Measurements from ENCODE around the gene GLRA3.

Gene GLRA3

GRCh38 chr4:174657472-174657871 lies 171.6 kb downstream of the GLRA3 start:
- no peak for DNase-seq (ENCODE audit: low read depth)
- TF ChIP-seq CTCF (IDR thresholded peaks at IDR 0.05; ENCODE audit: insufficient read depth, low read depth, low read length, missing control alignments), result no peak
- no peak overlapping the region for H3K4me3 ChIP-seq (ENCODE audit: low read length)

GRCh38 chr4:174654634-174655033 lies 174.4 kb downstream of the GLRA3 start:
- no peak for TF ChIP-seq CTCF (IDR thresholded peaks at IDR 0.05; ENCODE audit: insufficient read depth, low read depth, low read length, missing control alignments)
- no peak for DNase-seq (ENCODE audit: low read depth)
- no peak overlapping the region for H3K4me3 ChIP-seq (ENCODE audit: low read length)

GRCh38 chr4:174650711-174651355 lies 178.2 kb downstream of the GLRA3 start:
- TF ChIP-seq CTCF (IDR thresholded peaks at IDR 0.05; ENCODE audit: insufficient read depth, low read depth, low read length, missing control alignments), result no peak
- no peak overlapping the region for H3K4me3 ChIP-seq (ENCODE audit: low read length)
- DNase-seq (ENCODE audit: low read depth), result peak; percentile 75

GRCh38 chr4:174648812-174649211 lies 180.2 kb downstream of the GLRA3 start:
- no peak for DNase-seq (ENCODE audit: low read depth)
- no peak overlapping the region for H3K4me3 ChIP-seq (ENCODE audit: low read length)
- TF ChIP-seq CTCF (IDR thresholded peaks at IDR 0.05; ENCODE audit: insufficient read depth, low read depth, low read length, missing control alignments), result no peak

GRCh38 chr4:174646326-174646725 lies 182.7 kb downstream of the GLRA3 start:
- TF ChIP-seq CTCF (IDR thresholded peaks at IDR 0.05; ENCODE audit: insufficient read depth, low read depth, low read length, missing control alignments), result no peak
- no peak for DNase-seq (ENCODE audit: low read depth)

GRCh38 chr4:174640146-174640545 lies 188.9 kb downstream of the GLRA3 start:
- no peak overlapping the region for H3K4me3 ChIP-seq (ENCODE audit: low read length)
- DNase-seq (ENCODE audit: low read depth), result no peak
- no peak for TF ChIP-seq CTCF (IDR thresholded peaks at IDR 0.05; ENCODE audit: insufficient read depth, low read depth, low read length, missing control alignments)

More at GRCh38 chr4:174646326-174646725, 182.7 kb downstream of the GLRA3 start:
- H3K4me3 ChIP-seq (ENCODE audit: low read length), result no peak overlapping the region

- no peak overlapping the region for H3K4me3 ChIP-seq (ENCODE audit: low read length)
- TF ChIP-seq CTCF (IDR thresholded peaks at IDR 0.05; ENCODE audit: insufficient read depth, low read depth, low read length, missing control alignments), result no peak
- DNase-seq (ENCODE audit: low read depth), result no peak
Measured at GRCh38 chr4:174635732-174636131, 193.3 kb downstream of the GLRA3 start.
